NCI-H510A (cell line): ENCODE results near the gene SEC61B.

Experiments used
- DNase-seq: peaks from one replicate; lab custom pipeline; 2025; lab: John Stamatoyannopoulos, UW

SEC61B gene

DNA sequence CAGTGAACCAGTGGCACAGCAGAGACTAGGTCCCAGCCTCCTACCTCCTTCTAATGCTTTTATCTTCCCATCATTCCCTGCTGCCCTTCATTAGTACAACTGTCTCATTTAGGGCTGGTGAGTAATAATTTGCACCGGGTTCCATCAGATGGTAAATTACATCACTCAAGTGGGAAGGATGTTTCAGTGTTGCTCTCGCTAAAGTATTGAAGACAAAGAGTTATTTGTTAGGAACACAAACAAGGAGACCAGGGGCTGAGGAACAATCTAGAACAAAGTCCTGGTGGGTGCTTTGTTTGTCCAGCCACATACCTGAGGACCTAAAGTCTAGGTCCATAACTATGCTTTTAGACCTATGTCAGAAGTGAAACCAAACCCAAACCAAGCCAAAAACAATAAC, 52.4 kb downstream of the SEC61B start:
- no peak for DNase-seq
